IMR-90 (cell line): ENCODE results near the gene ORAI1. TPM values are rescaled to one million over a fixed set of nuclear protein-coding genes. Genes with fewer than 3 reads are reported as not detected.

Experiments
- ATAC-seq: fragments of 200-7000 bp; cut with Tn5 transposase; 2 replicates; pipeline ENCODE4 v1.9.1; 2020; ENCODE audit warnings: low read depth, mild to moderate bottlenecking, moderate library complexity
- BruUV-seq: library from RNA; stranded (reverse); fragments of 400-500 nt; replicated peaks from 2 replicates; lab custom pipeline; 2021; lab: Mats Ljungman, UMichigan
- CTCF ChIA-PET: fragments of 300-600 bp; formaldehyde crosslinking; extraction: SDS; loops from one replicate; lab custom pipeline; 2021; ENCODE audit warnings: antibody characterized with exemption; lab: Yijun Ruan, JAX
- POLR2A ChIA-PET: fragments of 300-600 bp; sonication (Branson Sonifier 250); formaldehyde crosslinking; loops from one replicate; lab custom pipeline; 2022; ENCODE audit warnings: antibody characterized with exemption; ENCODE audit not compliant: unreplicated experiment; lab: Charles Lee
- DNase-seq: peaks from one replicate; pipeline ENCODE4 v3.0.0; 2013
- H2AFZ ChIP-seq: replicated peaks from 2 replicates; pipeline ENCODE3; 2013; ENCODE audit warnings: low read length, mild to moderate bottlenecking; ENCODE audit not compliant: poor library complexity
- H2AK5ac ChIP-seq: 2 replicates; pipeline ENCODE4 v1.6.1; 2013; ENCODE audit warnings: low read depth, low read length, inconsistent platforms
- H2AK9ac ChIP-seq: replicated peaks from 2 replicates; pipeline ENCODE3; 2013; ENCODE audit warnings: mild to moderate bottlenecking, low read depth, low read length, moderate library complexity; ENCODE audit not compliant: poor library complexity
- H2BK120ac ChIP-seq: 2 replicates; pipeline ENCODE4 v1.6.1; 2013; ENCODE audit warnings: low read depth, low read length, inconsistent platforms
- H2BK15ac ChIP-seq: 3 replicates; pipeline ENCODE4 v1.6.1; 2013; ENCODE audit warnings: low read depth, low read length, inconsistent platforms
- H2BK20ac ChIP-seq: 2 replicates; pipeline ENCODE4 v1.6.1; 2013; ENCODE audit warnings: low read depth, mild to moderate bottlenecking, inconsistent platforms, low read length, moderate library complexity
- H2BK5ac ChIP-seq: 2 replicates; pipeline ENCODE4 v1.6.1; 2013; ENCODE audit warnings: mild to moderate bottlenecking, low read depth, low read length, inconsistent platforms; ENCODE audit not compliant: poor library complexity, severe bottlenecking
- H3K14ac ChIP-seq: replicated peaks from 2 replicates; pipeline ENCODE4 v1.6.1; 2013; ENCODE audit warnings: low read depth, low read length, inconsistent platforms
- H3K18ac ChIP-seq: 2 replicates; pipeline ENCODE4 v1.6.1; 2013; ENCODE audit warnings: low read depth, low read length, control low read depth
- H3K23ac ChIP-seq: 2 replicates; pipeline ENCODE4 v1.6.1; 2013; ENCODE audit warnings: low read depth, low read length, inconsistent platforms
- H3K27ac ChIP-seq: 2 replicates; pipeline ENCODE4 v1.5.1; 2013; ENCODE audit warnings: mild to moderate bottlenecking, control low read depth, low read length; ENCODE audit not compliant: insufficient read depth
- H3K27me3 ChIP-seq: 2 replicates; pipeline ENCODE4 v1.6.1; 2013; ENCODE audit warnings: low read length; ENCODE audit not compliant: control insufficient read depth, insufficient read depth
- H3K36me3 ChIP-seq: 2 replicates; pipeline ENCODE4 v1.6.1; 2013; ENCODE audit warnings: low read length, mixed read lengths; ENCODE audit not compliant: control insufficient read depth, insufficient read depth
- H3K4ac ChIP-seq: 2 replicates; pipeline ENCODE4 v1.6.1; 2013; ENCODE audit warnings: low read depth, low read length, inconsistent platforms
- H3K4me1 ChIP-seq: 2 replicates; pipeline ENCODE4 v1.6.1; 2013; ENCODE audit warnings: low read length, mixed read lengths; ENCODE audit not compliant: control insufficient read depth, insufficient read depth
- H3K4me2 ChIP-seq: 2 replicates; pipeline ENCODE4 v1.6.1; 2013; ENCODE audit warnings: low read depth, mild to moderate bottlenecking, control low read depth, low read length, moderate library complexity
- H3K4me3 ChIP-seq: 2 replicates; pipeline ENCODE4 v1.5.1; 2013; ENCODE audit warnings: low read depth, mild to moderate bottlenecking, control low read depth, low read length, moderate library complexity; ENCODE audit not compliant: insufficient read depth
- H3K56ac ChIP-seq: 2 replicates; pipeline ENCODE4 v1.6.1; 2013; ENCODE audit warnings: low read length, inconsistent platforms; ENCODE audit not compliant: insufficient read depth; ENCODE audit errors: extremely low read depth
- H3K79me1 ChIP-seq, 2 experiments: 2 replicates each; pipeline ENCODE4 v1.6.1; 2013; ENCODE audit warnings: low read length in 2 of 2, inconsistent platforms in 1 of 2, low read depth in 1 of 2
- H3K9ac ChIP-seq: 2 replicates; pipeline ENCODE4 v1.6.1; 2013; ENCODE audit warnings: low read depth, low read length, control low read depth
- H3K9me1 ChIP-seq: 2 replicates; pipeline ENCODE4 v1.6.1; 2013; ENCODE audit warnings: low read length, inconsistent platforms; ENCODE audit not compliant: insufficient read depth
- H3K9me3 ChIP-seq: 2 replicates; pipeline ENCODE4 v1.6.1; 2013; ENCODE audit warnings: low read length; ENCODE audit not compliant: control insufficient read depth, insufficient read depth
- H4K20me1 ChIP-seq: 2 replicates; pipeline ENCODE4 v1.6.1; 2013; ENCODE audit warnings: low read length, inconsistent platforms; ENCODE audit not compliant: insufficient read depth
- H4K5ac ChIP-seq: 2 replicates; pipeline ENCODE4 v1.6.1; 2013; ENCODE audit warnings: mild to moderate bottlenecking, low read depth, low read length, control low read depth
- H4K8ac ChIP-seq, 2 experiments: 2 replicates each; pipeline ENCODE4 v1.6.1; 2013; ENCODE audit warnings: low read depth in 2 of 2, low read length in 2 of 2, control low read depth in 1 of 2, inconsistent platforms in 1 of 2
- H4K91ac ChIP-seq: 2 replicates; pipeline ENCODE4 v1.6.1; 2013; ENCODE audit warnings: low read depth, low read length, inconsistent platforms; ENCODE audit not compliant: insufficient read depth
- MAZ ChIP-seq: IDR thresholded peaks from 2 replicates; pipeline ENCODE4 v1.6.1; 2012; ENCODE audit warnings: low read depth, mild to moderate bottlenecking, low read length, improper control_type of control experiment, moderate library complexity, borderline replicate concordance
- MXI1 ChIP-seq: IDR thresholded peaks from 2 replicates; pipeline ENCODE4 v1.6.1; 2012; ENCODE audit warnings: low read depth, mild to moderate bottlenecking, low read length, moderate library complexity, borderline replicate concordance
- POLR2A ChIP-seq: IDR thresholded peaks from 2 replicates; pipeline ENCODE4 v1.6.1; 2012; ENCODE audit warnings: mild to moderate bottlenecking, low read depth, low read length
- RAD21 ChIP-seq: IDR thresholded peaks from 2 replicates; pipeline ENCODE4 v1.6.1; 2012; ENCODE audit warnings: low read length, improper control_type of control experiment
- WGBS, 2 experiments: methylation state at CpG; one replicate each; pipeline versions ENCODE4 v1.1.5 to v1.1.7; 2013; ENCODE audit warnings: missing lambda C conversion rate in 2 of 2; ENCODE audit not compliant: insufficient read length in 1 of 2; ENCODE audit errors: extremely low coverage in 2 of 2; 5-methylcytosine and 5-hydroxymethylcytosine counted together
- dilution Hi-C: fragments of 300-500 bp; cut with HindIII; formaldehyde crosslinking; loops from one replicate; pipeline ENCODE4 v1.14.3; 2018; ENCODE audit warnings: low sequenced_read_pairs; ENCODE audit not compliant: unreplicated experiment
- in situ Hi-C: fragments of 300-500 bp; cut with MboI; formaldehyde crosslinking; loops from 3 replicates; pipeline ENCODE4 v1.14.3; 2019; ENCODE audit warnings: low sequenced_read_pairs, inconsistent platforms, mixed read lengths
- intact Hi-C: fragments of 100-400 bp; cut with micrococcal nuclease; formaldehyde crosslinking; loops from 2 replicates; pipeline ENCODE4 v1.10.0; 2022
- polyA plus RNA-seq, 3 experiments: library from polyadenylated mRNA; depleted of rRNA; stranded (reverse); fragments of >200 nt; gene quantifications; 2 replicates each; pipeline ENCODE4 v1.2.3, GENCODE V29; 2012; ENCODE audit warnings: low replicate concordance in 1 of 3
- total RNA-seq: library from RNA; depleted of rRNA; stranded (reverse); fragments of >200 nt; gene quantifications from 2 replicates; pipeline ENCODE4 v1.2.3, GENCODE V29; 2012
- TF ChIP-seq, protein P1 (sequence below): conservative IDR thresholded peaks from 2 replicates; pipeline ENCODE4 v1.5.1; 2012; ENCODE audit warnings: mild to moderate bottlenecking, low read depth, low read length, improper control_type of control experiment

Gene ORAI1
- total and polyA plus RNA-seq, 2 of the 4 experiments (the other 2 are of a cell fraction), result 3.9 to 22.7 TPM

DNA sequence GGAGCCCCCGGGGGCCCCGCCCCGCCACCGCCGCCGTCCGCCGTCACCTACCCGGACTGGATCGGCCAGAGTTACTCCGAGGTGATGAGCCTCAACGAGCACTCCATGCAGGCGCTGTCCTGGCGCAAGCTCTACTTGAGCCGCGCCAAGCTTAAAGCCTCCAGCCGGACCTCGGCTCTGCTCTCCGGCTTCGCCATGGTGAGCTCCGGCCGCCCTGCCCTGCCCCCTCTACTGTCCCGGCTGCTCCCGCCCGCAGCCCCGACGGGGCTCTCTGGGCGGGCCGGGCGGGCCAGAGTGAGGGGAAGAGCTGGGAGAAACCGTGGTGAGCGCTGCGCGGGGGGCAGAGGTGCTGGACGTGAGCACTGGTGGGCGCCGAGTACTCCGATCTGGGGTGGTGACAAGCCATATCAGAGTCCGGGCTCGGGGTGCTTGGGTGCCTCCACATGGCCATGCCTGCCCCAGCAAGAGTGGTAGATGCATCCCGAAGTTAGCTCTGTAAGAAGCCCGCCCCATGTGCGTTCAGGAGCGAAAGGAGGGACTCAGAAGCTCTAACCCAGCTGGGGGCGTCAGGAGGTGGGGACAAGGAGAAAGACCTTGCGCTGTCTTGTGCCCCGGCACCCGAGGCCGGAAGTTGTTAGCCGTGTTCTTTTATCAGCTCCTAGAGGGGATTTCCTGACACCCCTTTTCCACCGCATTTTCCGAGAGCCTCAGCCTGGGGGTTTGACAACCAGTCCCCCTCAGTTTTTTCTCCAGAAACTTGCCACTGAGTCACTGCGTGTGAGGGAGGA lies 717 bp downstream of the ORAI1 start:
- Histone ChIP-seq H3K18ac (no peak overlapping the region), H2BK120ac (peak overlapping the region; percentile 25; the same call in 1 of the 2 replicates), H2AK5ac (peak overlapping the region; percentile 39; the same call in 1 of the 2 replicates), H3K4me2 (peak overlapping the region; percentile 73), H2AFZ (peak overlapping the region; percentile 100), H3K4me3 (peak overlapping the region; percentile 73), H4K91ac (no peak overlapping the region; the same call in none of the 2 replicates), H3K27me3 (no peaks in the 10 kb centered on the region), H3K36me3 (no peaks in the 10 kb centered on the region), H4K20me1 (peaks cover 10% of the 10 kb centered on the region), H3K23ac (peak overlapping the region; percentile 92; the same call in 1 of the 2 replicates), H3K79me1 (peaks cover 31 to 45% of the 10 kb centered on the region in 2 experiments), H2BK15ac (no peak overlapping the region; the same call in 1 of the 3 replicates), H3K9me1 (peaks cover 18% of the 10 kb centered on the region), H2BK20ac (no peak overlapping the region), H4K8ac (peak overlapping the region; percentile 42 to 53; a peak in 2 of 4 replicates), H3K4ac (peak overlapping the region; percentile 83), H3K9me3 (no peaks in the 10 kb centered on the region), H3K56ac (peak overlapping the region; percentile 26; the same call in 1 of the 2 replicates), H2BK5ac (peak overlapping the region; percentile 51), H3K14ac (peak overlapping the region; percentile 55), H3K9ac (peak overlapping the region; percentile 76), H4K5ac (no peak overlapping the region), H2AK9ac (peak overlapping the region; percentile 92), H3K27ac (peak overlapping the region; percentile 71), H3K4me1 (peaks cover 17% of the 10 kb centered on the region)
- POLR2A ChIA-PET, result no interaction called here
- in situ Hi-C loops (no loop called here), intact Hi-C loops (loop anchor here (1.0 to 5.0 kb wide), 4 partner anchors 36 to 127 kb away; partner anchors contain the start of gene KDM2B), dilution Hi-C loops (no loop called here)
- no TSS peak for BruUV-seq
- WGBS, 2 experiments, result 0% methylated on average over 19 of the region's 53 CpGs; no CpG with 5 or more reads in 1 of the 2 experiments
- CTCF ChIA-PET, result interaction anchor here (0.6 to 1.8 kb wide), 6 partner anchors 10 to 133 kb away, joined by 3 to 12 read pairs (median 6); no protein-coding TSS in a partner anchor
- ATAC-seq, result peak; percentile 73
- TF ChIP-seq RAD21 (peak; percentile 18), POLR2A (no peak), MXI1 (peak; percentile 88; the same call in 1 of the 2 replicates), MAZ (peak; percentile 46; the same call in 1 of the 2 replicates)
- TF ChIP-seq, protein P1, sequence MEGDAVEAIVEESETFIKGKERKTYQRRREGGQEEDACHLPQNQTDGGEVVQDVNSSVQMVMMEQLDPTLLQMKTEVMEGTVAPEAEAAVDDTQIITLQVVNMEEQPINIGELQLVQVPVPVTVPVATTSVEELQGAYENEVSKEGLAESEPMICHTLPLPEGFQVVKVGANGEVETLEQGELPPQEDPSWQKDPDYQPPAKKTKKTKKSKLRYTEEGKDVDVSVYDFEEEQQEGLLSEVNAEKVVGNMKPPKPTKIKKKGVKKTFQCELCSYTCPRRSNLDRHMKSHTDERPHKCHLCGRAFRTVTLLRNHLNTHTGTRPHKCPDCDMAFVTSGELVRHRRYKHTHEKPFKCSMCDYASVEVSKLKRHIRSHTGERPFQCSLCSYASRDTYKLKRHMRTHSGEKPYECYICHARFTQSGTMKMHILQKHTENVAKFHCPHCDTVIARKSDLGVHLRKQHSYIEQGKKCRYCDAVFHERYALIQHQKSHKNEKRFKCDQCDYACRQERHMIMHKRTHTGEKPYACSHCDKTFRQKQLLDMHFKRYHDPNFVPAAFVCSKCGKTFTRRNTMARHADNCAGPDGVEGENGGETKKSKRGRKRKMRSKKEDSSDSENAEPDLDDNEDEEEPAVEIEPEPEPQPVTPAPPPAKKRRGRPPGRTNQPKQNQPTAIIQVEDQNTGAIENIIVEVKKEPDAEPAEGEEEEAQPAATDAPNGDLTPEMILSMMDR, result 0 out of 2 replicates have a peak, but pooled peaks have one; percentile 7
- peak; percentile 61 for DNase-seq
